Activated CD4-positive, CD25-positive, alpha-beta regulatory T cell (primary cell): ENCODE measurements around the gene ZNF578.
"Not testable (repeated sequence)": the region's sequence is repeated elsewhere in the genome, so short reads cannot be mapped to it uniquely, and the experiment has no call there.

Experiments
- DNase-seq, 4 experiments: peaks; one replicate each; lab custom pipeline; 2025; lab: John Stamatoyannopoulos, UW

ZNF578 gene

DNA sequence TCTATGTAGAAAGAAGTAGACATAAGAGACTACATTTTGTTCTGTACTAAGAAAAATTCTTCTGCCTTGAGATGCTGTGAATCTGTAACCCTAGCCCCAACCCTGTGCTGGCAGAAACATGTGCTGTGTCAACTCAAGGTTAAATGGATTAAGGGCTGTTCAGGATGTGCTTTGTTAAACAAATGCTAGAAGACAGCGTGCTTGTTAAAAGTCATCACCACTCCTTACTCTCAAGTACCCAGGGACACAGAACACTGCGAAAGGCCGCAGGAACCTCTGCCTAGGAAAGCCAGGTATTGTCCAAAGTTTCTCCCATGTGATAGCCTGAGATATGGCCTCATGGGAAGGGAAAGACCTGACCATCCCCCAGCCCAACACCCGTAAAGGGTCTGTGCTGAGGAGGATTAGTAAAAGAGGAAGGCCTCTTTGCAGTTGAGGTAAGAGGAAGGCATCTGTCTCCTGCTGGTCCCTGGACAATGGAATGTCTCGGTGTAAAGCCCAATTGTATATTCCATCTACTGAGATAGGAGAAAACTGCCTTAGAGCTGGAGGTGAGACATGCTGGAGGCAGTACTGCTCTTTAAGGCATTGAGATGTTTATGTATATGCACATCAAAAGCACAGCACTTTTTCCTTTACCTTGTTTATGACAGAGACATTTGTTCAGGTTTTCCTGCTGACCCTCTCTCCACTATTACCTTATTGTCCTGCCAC, 105.5 kb downstream of the ZNF578 start:
- DNase-seq, result not testable (repeated sequence)

DNA sequence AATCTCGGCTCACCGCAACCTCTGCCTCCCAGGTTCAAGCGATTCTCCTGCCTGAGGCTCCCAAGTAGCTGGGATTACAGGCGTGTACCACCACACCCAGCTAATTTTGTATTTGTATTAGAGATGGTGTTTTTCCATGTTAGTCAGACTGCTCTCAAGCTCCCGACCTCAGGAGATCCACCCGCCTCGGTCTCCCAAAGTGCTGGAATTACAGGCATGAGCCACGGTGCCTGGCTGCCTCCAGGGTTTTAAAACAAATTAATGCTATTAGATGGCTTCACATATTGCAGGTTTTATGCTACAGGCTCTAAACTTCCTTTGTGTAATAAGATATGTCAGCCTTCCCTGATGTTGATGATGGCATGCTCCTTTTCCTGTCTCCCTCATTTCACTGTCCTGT, 108.3 kb downstream of the ZNF578 start:
- not testable (repeated sequence) for DNase-seq
